22Rv1 (cell line): Measurements from ENCODE around the gene SMYD2.
"Not testable (repeated sequence)": the region's sequence is repeated elsewhere in the genome, so short reads cannot be mapped to it uniquely, and the experiment has no call there.

Experiments used
- H3K27ac ChIP-seq: fragments of 450-650 bp; 2 replicates; pipeline ENCODE4 v1.5.1; 2017
- ZFX ChIP-seq: fragments of 450-650 bp; IDR thresholded peaks from 2 replicates; pipeline ENCODE4 v1.6.1; 2017; ENCODE audit warnings: antibody characterized with exemption, borderline replicate concordance
- TF ChIP-seq, protein P1 (sequence below): fragments of 450-650 bp; IDR thresholded peaks from 2 replicates; pipeline ENCODE4 v1.5.1; 2017; ENCODE audit warnings: mild to moderate bottlenecking

The SMYD2 gene

DNA sequence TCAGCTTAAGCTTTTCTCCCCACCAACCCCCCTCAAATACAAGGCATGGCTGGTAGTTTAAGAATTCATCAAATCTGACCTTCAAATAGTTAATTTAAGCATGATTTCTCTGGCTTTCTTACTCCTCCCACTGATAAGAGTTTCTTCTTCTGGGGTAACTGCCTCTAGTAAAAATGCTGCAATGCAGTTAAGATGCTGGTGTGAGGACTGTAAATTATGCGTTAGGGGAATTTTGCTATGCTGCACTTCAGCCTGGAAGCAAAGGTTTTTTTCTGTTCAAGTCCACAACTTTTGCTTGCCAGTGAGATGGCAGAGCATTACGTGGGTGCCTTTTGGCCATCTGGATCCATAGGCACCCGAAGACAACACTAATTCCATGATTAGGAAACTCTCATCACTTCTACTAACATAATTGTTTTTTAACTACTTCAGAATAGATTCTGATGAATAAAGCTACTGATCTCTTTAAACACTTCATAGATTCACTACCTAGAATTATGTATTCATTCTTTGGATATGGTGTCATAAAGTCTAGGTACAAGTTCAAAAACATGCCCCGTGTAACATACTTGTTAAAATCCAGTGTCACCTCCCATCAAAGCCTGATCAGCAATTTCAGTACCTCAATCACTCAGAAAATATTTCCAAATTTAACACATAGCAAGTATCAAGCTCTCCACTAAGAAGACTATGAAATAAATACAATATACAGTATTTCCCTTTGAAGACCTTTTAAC is 8.8 kb upstream of the SMYD2 start:
- H3K27ac ChIP-seq: no peak overlapping the region
- TF ChIP-seq, protein P1, sequence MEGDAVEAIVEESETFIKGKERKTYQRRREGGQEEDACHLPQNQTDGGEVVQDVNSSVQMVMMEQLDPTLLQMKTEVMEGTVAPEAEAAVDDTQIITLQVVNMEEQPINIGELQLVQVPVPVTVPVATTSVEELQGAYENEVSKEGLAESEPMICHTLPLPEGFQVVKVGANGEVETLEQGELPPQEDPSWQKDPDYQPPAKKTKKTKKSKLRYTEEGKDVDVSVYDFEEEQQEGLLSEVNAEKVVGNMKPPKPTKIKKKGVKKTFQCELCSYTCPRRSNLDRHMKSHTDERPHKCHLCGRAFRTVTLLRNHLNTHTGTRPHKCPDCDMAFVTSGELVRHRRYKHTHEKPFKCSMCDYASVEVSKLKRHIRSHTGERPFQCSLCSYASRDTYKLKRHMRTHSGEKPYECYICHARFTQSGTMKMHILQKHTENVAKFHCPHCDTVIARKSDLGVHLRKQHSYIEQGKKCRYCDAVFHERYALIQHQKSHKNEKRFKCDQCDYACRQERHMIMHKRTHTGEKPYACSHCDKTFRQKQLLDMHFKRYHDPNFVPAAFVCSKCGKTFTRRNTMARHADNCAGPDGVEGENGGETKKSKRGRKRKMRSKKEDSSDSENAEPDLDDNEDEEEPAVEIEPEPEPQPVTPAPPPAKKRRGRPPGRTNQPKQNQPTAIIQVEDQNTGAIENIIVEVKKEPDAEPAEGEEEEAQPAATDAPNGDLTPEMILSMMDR: no peak
- no peak for TF ChIP-seq ZFX

DNA sequence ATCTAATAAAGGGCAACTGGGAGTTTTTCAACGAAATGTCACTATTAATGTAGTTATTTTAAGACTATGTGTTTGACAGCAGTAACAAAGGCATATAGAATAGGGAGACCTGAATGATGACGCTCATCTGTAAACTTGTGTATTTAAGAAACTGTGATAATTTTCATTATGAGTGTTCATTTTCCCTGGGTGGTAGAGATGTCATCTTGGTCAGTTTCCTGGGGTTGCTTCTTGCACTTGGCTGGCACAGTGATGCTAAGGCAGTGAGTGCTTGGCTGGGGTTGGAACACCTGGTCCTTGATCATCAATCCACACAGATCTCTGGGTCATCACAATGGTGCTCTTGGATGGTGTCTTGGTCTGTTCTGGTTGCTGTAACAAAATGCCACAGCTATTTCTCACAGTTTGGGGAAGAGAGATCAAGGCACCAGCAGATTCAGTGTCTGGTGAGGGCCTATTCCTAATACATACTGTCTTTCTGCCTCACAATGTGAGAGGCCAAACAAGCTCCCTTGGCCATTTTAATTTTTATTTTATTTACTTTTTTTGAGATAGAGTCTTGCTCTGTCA is 7.9 kb upstream of the SMYD2 start:
- no peak overlapping the region for H3K27ac ChIP-seq
- TF ChIP-seq, protein P1: no peak
- TF ChIP-seq ZFX: no peak

DNA sequence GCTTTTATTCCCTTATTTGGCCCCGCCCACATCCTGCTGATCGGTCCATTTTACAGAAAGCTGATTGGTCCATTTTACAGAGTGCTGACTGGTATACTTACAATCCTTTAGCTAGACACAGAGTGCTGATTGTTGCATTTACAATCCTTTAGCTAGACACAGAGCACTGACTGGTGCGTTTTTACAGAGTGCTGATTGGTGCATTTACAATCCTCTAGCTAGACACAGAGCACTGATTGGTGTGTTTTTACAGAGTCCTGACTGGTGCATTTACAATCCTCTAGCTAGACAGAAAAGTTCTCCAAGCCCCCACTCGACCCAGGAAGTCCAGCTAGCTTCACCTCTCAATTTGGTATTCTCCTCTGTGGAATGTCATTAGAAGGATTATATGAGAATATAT is 5.3 kb upstream of the SMYD2 start:
- not testable (repeated sequence) for H3K27ac ChIP-seq

DNA sequence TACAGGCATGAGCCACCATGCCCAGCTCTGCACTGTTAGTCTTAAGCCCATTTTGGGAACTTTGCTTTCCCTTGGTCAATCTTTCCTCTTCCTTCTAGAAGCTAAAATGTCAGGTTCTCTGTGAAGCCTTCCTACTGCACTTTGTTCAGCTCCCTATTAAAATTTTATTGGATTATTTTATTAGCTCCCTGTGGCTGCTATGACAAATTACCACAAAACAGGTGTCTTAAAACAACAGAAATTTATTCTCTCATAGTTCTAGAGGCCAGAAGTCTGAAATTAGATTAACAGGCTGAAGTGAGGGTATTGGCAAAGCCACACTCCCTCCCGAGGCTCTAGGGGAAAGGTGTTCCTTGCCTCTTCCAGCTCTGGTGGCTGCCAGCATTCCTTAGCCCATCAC is 4.2 kb upstream of the SMYD2 start:
- H3K27ac ChIP-seq: no peak overlapping the region
- no peak for TF ChIP-seq ZFX
- TF ChIP-seq, protein P1: no peak

- H3K27ac ChIP-seq: no peak overlapping the region
- TF ChIP-seq, protein P1: no peak
- TF ChIP-seq ZFX: no peak
Observed at GRCh38 chr1:214277704-214278635, 3.0 kb upstream of the SMYD2 start.

DNA sequence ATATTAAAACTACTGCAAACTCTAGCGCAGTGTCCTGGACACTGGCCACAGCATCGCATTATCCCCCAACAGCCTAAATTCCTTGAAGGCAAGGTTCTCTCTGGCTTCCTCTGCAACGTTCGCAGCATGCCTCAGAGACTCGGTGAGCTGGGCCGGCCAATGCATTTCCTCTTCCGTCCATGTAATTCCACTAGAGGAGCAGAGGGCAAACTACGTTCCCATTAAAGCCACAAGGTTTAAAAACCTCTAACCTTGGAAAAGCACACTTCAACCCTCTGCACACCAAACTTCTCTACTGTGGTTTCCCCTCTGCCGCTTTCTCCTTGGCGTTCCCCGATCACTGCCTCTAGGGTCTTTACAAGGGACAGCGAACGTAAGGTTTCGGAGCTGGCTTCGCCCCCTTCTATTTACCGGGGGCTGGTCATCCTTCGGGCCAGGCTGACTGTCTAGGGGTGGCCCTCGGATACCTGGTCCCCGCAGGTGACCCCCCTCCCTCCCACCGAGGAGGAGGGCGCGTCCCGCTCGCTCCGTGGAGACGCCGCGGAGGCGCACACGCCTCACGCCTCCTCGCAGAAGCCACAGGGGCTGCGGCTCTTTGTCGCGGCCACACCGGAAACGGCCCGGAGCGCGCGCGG is 456 bp upstream of the SMYD2 start:
- peak overlapping the region; percentile 61 for H3K27ac ChIP-seq
- TF ChIP-seq, protein P1: 0 out of 2 replicates have a peak, but pooled peaks have one; percentile 6
- no peak for TF ChIP-seq ZFX

GRCh38 chr1:214281720-214282629 is 1.0 kb downstream of the SMYD2 start:
- TF ChIP-seq, protein P1: no peak
- TF ChIP-seq ZFX: no peak
- peak overlapping the region; percentile 61 for H3K27ac ChIP-seq
